ENCODE measurements around the gene TMC4.

DNA sequence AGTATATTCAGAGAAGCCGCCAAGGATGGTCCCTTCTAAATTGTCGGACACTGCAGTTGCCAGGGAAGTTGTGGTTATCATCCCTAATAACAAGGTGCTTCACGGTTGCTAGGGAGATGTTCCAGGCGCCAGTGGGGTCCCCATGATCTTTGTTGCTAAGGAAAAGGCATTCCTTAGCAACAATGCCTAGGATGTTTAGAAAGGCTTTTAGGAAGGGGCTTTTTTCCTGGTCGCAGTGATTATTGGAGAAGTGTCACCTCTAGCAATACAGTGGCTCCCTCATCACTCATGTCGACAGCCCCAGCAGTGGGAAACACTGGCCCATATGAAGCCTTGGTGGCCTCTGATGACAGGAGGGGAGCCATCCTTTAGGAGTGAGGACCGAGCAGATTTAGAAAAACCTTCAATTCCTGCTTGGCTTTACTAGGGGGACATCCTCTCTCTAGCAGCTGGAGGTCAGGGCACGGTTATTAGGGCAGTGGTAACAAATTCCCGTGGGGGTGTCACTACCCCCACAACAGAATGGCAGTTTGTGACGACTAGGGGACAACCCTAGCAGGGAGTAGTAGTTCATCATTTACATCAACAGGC, 6.4 kb upstream of the TMC4 start:
- no peak for TF ChIP-seq POLR2A (IDR thresholded peaks at IDR 0.05)
- no peak for TF ChIP-seq CTCF (IDR thresholded peaks at IDR 0.05)

All from body of pancreas (tissue), 4 donors.